ENCODE results near the gene PLXNA2.

PLXNA2 gene

DNA sequence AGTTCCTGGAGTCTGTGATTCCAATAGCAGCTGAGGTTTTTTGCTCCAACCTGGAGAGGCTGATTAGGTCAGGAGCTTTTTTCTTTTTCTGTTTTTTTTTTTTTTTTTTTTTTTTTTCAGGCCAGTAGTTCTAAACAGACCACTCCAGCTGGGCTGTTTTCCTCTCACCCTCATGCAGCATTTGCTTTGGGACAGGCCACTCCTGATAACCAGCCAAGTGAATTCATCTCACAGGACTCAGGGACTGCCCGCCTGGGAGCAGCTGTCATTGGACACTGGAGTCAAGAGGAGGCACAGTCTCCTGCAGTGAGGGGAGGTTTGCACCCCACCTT, 22.9 kb downstream of the PLXNA2 start:
- no peak for DNase-seq (ENCODE audit: low spot score)
- TF ChIP-seq CTCF (IDR thresholded peaks at IDR 0.05; ENCODE audit: extremely low read depth, missing control alignments) = no peak

DNA sequence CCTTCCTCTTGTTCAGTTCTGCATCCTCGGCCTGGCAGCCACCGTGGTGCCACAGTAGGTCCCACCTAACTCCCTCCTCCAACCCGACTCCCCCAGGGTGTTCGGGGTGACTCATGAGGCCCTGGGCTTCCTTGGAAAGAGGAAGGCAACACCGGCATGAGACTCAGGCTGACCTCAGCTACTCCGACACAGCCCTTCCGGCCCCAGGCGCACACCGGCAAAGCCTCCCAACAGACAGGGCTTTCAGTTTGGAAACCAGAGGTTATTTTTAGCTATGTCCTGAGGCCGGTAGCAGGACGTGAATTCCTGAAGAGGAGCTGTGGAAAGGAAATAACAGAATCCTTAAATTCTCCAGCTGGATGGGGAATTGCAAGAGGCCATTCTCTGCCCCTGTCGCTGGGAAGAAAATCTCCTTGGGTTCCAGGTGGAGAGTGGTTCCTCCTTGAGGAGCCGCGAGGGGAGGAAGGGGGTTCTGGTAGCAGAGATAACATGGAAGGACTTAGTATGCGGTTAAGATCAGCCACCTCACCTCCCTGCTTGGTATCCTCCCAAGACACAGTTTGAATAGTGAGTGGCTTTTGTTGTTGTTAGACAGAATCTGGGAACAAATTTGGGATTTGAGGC, 24.4 kb downstream of the PLXNA2 start:
- no peak for DNase-seq (ENCODE audit: low spot score)
- TF ChIP-seq CTCF (IDR thresholded peaks at IDR 0.05; ENCODE audit: extremely low read depth, missing control alignments) = no peak

DNA sequence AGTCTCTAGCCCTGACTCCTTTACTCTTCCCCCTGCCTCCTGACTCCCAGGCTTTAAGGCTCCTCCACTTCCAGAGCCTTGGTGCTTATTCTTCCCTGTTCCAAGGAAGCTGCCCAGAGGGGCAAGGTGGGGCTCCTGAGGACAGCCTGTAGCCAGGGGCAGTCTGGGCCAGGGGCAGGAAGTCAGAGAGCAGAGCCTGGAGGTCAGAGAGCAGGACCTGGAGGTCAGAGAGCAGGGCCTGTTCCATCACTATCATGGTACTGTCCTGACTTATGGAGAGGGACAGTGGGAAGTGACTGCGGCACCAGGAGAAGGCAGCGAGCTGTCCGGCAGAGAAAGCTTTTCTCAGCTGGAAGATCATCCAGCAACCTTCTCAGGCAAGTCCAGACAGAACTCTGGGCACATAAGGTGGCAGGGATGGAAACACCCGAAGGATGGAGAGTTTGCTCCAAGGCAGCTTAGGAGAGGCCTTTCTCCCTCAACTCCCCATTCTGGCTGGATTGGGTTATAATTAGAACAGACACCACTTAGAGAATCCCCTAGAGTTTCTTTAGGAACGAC, 25.0 kb downstream of the PLXNA2 start:
- no peak for DNase-seq (ENCODE audit: low spot score)

DNA sequence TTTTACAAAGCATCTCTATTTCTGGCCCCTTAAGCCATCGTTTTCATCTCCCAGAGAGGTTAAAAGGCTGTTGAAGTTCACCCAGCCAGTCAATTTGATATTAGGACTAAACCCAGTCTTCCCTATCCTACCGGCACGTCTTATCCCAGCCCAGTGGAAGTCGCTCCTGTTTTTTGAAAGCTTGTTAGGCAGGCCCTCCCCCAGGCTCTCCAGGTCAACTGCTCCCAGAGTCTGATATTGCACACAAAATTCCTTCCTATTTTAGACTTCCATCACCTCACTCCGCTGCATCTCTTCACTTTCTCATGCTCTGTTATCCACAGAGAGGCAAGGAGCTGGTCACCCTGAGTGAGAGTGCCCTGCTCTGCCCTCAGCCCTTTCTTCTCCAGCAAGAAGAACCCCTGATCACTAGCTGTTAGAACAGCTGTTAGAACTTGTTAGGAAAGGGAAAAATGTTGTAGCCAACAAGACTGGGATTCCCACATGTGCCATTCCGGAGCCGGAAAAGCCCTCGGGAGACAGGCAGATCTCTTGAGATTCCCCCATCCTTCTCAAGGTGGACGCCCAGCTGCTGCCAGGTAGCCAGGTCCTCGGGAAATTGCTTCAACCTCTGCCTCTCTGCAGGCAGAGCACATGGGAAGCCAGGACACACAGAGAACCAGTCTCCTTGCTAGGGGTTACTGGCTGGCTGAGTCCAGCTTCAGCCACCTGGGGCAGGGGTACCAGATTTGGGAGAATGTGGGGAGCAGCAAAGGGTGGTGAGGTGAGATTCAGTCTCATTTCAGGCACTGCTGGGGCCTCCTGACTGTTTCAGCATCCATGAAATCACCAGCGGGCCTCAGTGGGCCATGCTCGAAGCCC, 25.7 kb downstream of the PLXNA2 start:
- TF ChIP-seq CTCF (IDR thresholded peaks at IDR 0.05; ENCODE audit: extremely low read depth, missing control alignments) = no peak
- no peak for DNase-seq (ENCODE audit: low spot score)

More for the DNA sequence above, 25.0 kb downstream of the PLXNA2 start:
- TF ChIP-seq CTCF (IDR thresholded peaks at IDR 0.05; ENCODE audit: extremely low read depth, missing control alignments) = no peak

DNA sequence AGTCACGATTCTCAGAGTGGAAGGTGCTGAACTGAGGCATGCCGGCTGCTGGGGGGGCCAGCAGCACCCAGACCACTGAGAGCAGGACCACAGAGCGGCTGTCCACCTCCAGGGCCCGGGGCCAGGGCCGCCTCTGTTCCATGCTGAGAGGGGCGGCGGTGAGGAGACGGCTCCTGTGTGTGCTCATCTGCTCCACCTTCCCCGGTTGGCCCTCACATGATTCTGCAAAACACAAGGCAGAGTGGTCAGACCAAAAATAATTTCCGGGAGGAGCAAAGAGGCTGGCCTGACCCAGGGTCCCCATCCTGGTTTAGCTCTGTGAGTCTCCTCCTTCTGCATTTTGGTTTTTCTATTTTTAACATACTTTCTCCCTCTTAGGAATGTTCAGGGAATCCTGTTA, 26.4 kb downstream of the PLXNA2 start:
- DNase-seq (ENCODE audit: low spot score) = no peak
- TF ChIP-seq CTCF (IDR thresholded peaks at IDR 0.05; ENCODE audit: extremely low read depth, missing control alignments) = no peak

DNA sequence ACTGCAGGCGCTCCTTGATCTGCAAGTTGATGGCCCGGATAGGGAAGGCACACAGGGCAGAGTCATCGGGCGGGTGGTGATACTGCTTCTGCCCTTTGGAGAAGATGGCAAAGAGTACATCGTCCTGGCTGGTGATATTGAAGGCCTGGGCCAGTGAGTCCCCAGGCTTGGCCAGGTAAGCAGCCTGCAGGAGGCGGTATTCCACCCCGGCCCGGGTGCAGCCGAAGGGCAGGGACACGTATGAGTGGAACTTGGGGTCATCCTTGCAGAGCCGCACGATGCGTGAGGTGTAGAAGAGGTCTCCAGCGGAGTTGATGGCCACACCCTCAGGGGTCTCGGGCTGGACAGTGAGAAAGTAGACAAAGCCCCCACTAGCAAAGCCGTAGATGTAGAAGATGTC, 27.4 kb downstream of the PLXNA2 start:
- no peak for TF ChIP-seq CTCF (IDR thresholded peaks at IDR 0.05; ENCODE audit: extremely low read depth, missing control alignments)

DNA sequence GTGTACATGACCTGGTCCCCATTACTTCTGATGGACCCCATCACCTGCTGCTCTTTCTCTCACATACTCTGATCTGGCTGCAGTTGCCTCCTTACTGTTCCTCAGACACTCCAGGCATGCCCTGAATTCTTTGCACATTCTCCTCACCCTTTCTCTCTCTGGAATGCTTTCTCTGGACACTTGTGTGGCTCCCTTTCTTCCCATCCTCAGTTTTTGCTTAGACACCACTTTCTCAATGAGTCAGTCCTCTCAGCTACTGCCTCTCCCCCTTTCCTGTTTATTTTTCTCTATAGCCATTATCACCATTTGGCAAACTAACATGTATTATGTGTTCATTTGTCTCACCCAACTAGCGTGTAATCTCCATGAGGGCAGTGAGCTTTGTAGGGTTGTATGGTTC, 28.1 kb downstream of the PLXNA2 start:
- DNase-seq (ENCODE audit: low spot score) = no peak
- no peak for TF ChIP-seq CTCF (IDR thresholded peaks at IDR 0.05; ENCODE audit: extremely low read depth, missing control alignments)

More for the DNA sequence above, 27.4 kb downstream of the PLXNA2 start:
- DNase-seq (ENCODE audit: low spot score) = no peak
